DND-41 (cell line): ENCODE data around the gene GSPT2.

Experiments used
- EZH2 ChIP-seq: IDR thresholded peaks from 3 replicates; pipeline ENCODE4 v1.6.1; 2012; ENCODE audit warnings: borderline replicate concordance, low read depth, mild to moderate bottlenecking, moderate library complexity, low read length, inconsistent platforms; ENCODE audit not compliant: severe bottlenecking
- TF ChIP-seq, protein P1 (sequence below): IDR thresholded peaks from 2 replicates; pipeline ENCODE4 v1.5.1; 2012; ENCODE audit warnings: borderline replicate concordance, low read length, moderate library complexity, mild to moderate bottlenecking; ENCODE audit not compliant: poor library complexity, severe bottlenecking; ENCODE audit errors: extremely low read depth

DNA sequence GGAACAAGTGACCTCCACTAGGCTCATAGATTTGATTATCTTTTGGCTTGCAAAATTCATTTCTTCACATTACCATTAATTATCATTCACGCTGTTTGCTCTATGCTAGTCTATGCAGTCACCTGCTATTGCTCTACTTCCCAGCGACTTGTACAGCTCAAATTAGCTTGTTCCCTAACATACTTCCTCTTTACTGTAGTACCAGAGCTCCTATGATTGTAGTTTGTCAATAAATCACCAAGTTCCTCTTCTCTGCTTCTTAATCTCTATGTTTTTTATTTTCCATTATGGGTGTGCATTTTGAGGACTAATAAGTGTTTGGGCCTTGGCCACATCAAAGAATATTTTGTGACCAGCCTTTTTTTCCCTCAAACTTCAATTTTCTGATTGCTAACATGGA, 6.2 kb upstream of the GSPT2 start:
- TF ChIP-seq, protein P1, sequence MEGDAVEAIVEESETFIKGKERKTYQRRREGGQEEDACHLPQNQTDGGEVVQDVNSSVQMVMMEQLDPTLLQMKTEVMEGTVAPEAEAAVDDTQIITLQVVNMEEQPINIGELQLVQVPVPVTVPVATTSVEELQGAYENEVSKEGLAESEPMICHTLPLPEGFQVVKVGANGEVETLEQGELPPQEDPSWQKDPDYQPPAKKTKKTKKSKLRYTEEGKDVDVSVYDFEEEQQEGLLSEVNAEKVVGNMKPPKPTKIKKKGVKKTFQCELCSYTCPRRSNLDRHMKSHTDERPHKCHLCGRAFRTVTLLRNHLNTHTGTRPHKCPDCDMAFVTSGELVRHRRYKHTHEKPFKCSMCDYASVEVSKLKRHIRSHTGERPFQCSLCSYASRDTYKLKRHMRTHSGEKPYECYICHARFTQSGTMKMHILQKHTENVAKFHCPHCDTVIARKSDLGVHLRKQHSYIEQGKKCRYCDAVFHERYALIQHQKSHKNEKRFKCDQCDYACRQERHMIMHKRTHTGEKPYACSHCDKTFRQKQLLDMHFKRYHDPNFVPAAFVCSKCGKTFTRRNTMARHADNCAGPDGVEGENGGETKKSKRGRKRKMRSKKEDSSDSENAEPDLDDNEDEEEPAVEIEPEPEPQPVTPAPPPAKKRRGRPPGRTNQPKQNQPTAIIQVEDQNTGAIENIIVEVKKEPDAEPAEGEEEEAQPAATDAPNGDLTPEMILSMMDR, result no peak
- TF ChIP-seq EZH2, result no peak
